HG03521 (cell line): Measurements from ENCODE around the gene PLCB4.

Source experiments
- ATAC-seq: cut with Tn5 transposase; IDR thresholded peaks from one replicate; pipeline ENCODE4 v1.9.1; 2021; ENCODE audit warnings: mild to moderate bottlenecking, moderate library complexity; ENCODE audit not compliant: unreplicated experiment

Gene PLCB4

GRCh38 chr20:9100691-9101090, 31.8 kb downstream of the PLCB4 start:
- no peak for ATAC-seq

GRCh38 chr20:9102456-9102855, 33.6 kb downstream of the PLCB4 start:
- no peak for ATAC-seq

GRCh38 chr20:9103955-9104354, 35.1 kb downstream of the PLCB4 start:
- no peak for ATAC-seq

GRCh38 chr20:9108260-9108659, 39.4 kb downstream of the PLCB4 start:
- ATAC-seq, result no peak

- no peak for ATAC-seq
Measured at GRCh38 chr20:9109566-9109965, 40.7 kb downstream of the PLCB4 start.

GRCh38 chr20:9110365-9110764, 41.5 kb downstream of the PLCB4 start:
- no peak for ATAC-seq

- ATAC-seq, result no peak
Measured at GRCh38 chr20:9110916-9111432, 42.1 kb downstream of the PLCB4 start.

GRCh38 chr20:9112541-9113515, 43.9 kb downstream of the PLCB4 start:
- ATAC-seq, result no peak

GRCh38 chr20:9114709-9115108, 45.8 kb downstream of the PLCB4 start:
- ATAC-seq, result no peak

- ATAC-seq, result no peak
Measured at GRCh38 chr20:9117548-9117947, 48.7 kb downstream of the PLCB4 start.

GRCh38 chr20:9119776-9120175, 50.9 kb downstream of the PLCB4 start:
- ATAC-seq, result no peak

- ATAC-seq, result no peak
Measured at GRCh38 chr20:9121211-9121610, 52.3 kb downstream of the PLCB4 start.

GRCh38 chr20:9122571-9122970, 53.7 kb downstream of the PLCB4 start:
- no peak for ATAC-seq

- ATAC-seq, result no peak
Measured at GRCh38 chr20:9126527-9126926, 57.6 kb downstream of the PLCB4 start.

- no peak for ATAC-seq
Measured at GRCh38 chr20:9128568-9128967, 59.7 kb downstream of the PLCB4 start.

- no peak for ATAC-seq
Measured at GRCh38 chr20:9129756-9130155, 60.9 kb downstream of the PLCB4 start.

- ATAC-seq, result no peak
Measured at GRCh38 chr20:9130521-9130920, 61.6 kb downstream of the PLCB4 start.

- no peak for ATAC-seq
Measured at GRCh38 chr20:9131841-9132240, 63.0 kb downstream of the PLCB4 start.

GRCh38 chr20:9134346-9134745, 65.5 kb downstream of the PLCB4 start:
- no peak for ATAC-seq

- ATAC-seq, result no peak
Measured at GRCh38 chr20:9136114-9136513, 67.2 kb downstream of the PLCB4 start.

GRCh38 chr20:9137001-9137400, 68.1 kb downstream of the PLCB4 start:
- no peak for ATAC-seq

- no peak for ATAC-seq
Measured at GRCh38 chr20:9139106-9139833, 70.4 kb downstream of the PLCB4 start.
